NCI-H510A (cell line): ENCODE measurements around the gene LRRIQ1.
"Not testable (repeated sequence)": the region's sequence is repeated elsewhere in the genome, so short reads cannot be mapped to it uniquely, and the experiment has no call there.

ENCODE experiments used
- DNase-seq: peaks from one replicate; lab custom pipeline; 2025; lab: John Stamatoyannopoulos, UW

The LRRIQ1 gene, protein sequence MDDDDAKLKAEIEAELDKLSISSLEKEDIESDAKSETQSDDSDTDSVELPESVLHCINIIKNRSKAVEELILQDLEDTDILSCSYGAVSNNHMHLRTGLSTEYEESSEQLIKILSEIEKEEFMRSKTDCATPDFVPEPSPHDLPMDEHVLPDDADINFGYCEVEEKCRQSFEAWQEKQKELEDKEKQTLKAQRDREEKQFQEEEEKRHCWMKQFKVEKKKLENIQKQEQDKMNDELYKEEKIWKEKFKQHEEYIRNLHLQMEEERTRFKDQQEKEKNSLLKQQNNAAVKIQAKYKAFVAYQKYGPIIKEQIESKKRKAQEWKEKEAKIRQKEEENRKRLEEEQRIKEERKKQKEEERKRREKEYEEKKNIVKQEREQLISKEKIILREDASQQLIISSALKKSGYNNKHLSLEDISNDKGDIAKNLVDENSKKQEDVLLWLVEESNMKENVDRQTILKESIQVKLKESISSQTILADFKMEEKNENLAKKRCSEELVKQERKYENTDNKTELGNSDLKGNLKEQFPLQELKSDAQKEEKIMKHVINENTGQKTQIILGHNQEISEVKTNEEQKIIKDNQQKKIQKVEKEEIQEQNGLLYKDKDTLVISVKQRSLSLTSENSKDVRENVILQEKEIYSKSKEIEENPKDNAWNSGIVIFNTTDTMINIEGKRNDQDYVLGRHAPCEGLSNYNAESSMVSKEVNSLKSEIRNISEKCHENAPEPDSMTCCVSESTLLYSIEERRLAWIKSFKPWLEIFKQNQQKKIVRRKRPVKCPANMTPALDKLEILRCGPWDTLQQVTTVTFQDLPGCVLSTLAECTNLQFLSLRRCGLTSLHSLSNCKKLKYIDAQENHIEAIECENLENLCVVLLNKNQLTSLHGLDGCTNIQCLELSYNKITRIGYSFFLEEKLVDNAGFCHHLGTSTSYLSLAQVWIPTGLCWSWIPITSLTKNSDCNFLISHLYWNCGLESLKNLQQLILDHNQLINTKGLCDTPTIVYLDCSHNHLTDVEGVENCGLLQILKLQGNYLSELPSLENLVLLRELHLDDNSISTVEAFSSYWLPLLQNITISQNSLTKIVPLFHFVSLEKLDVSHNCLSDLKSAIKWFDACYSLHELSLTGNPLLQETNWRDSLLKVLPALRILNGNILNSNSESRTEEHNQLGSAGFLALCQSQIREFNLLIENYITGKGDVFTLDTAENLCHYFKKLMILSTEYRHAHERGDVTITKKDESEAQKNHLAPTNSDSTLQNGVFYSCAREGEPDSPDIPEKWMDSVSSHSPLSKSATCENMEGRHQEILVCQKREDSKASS (N-terminal part only)

DNA sequence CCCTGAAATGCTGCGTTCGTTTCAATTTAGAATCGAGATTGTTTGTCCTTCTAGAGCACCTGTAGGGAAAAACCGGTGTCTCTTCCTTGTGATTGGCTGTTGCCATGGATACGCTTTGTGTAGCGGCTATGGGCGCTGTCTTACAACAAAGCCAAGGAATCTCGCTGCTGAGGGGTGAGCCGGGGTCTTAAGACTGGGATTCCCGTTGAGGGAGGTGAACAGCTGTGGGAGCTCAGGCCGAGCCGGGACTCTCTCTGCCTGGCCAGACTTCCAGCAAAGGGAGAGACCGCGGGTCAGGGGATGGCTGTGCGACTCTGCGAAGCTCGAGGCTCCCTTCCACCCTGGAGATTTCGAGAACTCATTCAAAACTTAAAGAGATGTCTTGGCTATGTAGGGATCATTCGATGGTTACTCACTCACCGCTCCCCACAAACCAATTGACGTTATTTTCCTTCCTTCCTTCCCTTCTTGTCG, at the start of gene LRRIQ1, which contains the start of gene TSPAN19:
Gene LRRIQ1, plus strand, starts transcription at position 118 of the 474 bp plus-strand sequence. CDS start 1,826 bp downstream, outside the sequence.
Gene TSPAN19, minus strand, starts transcription at position 44 of the 474 bp plus-strand sequence. CDS start 6,331 bp downstream, outside the sequence.
- peak; percentile 56 for DNase-seq

DNA sequence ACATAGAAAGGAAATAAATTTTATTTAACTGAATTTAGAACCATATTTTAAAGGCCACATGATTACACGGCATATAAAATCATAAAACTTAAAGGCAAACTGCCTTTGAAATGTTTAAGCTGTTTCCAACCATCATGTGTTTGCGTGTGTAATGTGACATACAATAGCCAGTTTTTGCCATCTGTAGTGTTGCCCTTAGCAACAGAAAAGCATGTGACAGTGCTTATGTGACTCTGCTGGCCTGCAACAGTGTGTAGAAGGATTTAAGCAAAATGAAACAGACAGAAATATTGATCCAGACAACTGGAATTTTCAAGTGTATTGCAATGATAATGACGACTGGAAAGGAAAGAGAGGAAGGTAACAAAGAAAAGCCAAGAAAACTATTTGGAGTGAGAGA, 49.6 kb upstream of the LRRIQ1 start:
- no peak for DNase-seq

DNA sequence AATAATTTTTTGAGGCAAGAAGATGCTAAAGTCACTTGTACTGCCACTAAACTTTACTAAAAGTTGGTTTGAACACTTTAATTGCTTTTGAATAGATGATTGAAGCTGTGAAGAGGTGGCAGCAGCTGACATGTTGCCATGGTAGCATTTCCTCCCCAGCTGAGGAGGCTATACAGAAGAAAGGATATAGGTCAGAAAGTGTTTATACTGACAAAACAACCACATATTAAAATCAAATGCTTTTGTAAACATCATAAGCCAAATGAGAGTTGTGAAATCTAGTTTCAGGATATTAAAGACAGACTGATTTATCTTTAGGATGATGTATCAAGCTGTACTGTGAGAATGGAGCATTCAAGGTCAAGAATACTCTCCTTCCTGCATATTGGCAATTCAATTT, 41.7 kb upstream of the LRRIQ1 start:
- DNase-seq: no peak

DNA sequence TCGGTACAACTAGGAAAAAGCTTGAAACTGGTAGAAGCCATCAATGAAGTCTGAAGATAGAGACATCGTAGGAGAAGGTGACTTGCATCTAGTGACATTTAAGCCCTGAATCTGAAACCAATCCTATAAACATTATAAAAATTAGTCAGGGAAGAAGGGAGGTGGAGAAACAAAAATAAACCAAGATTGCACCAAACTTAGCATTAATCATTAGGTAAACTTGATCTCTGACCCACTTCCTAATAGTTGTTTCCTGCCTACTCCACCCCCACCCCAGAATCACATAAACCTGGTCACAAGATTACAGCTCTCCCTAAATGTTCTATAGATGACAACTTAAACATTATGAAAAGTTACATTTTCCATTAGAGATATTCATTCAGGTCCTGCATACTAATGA, 40.5 kb upstream of the LRRIQ1 start:
- DNase-seq: no peak

DNA sequence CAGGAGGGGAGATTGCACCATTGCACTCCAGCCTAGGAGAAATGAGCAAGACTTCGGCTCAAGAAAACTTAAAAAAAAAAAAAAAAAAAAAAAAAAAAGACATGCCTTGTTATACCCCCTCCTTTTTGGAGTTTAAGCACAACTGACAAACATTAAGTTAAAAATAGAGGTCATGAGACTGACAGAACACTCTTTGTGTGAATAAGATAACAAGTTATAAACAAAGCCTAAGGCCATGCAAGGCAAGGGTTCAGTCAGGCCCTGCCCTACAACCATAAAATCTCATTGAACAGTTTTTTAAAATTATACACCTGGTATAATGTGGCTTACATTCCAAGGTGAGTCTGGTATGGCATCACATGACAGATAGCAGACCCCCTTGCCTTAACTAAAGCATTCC, 39.4 kb upstream of the LRRIQ1 start:
- DNase-seq: no peak

DNA sequence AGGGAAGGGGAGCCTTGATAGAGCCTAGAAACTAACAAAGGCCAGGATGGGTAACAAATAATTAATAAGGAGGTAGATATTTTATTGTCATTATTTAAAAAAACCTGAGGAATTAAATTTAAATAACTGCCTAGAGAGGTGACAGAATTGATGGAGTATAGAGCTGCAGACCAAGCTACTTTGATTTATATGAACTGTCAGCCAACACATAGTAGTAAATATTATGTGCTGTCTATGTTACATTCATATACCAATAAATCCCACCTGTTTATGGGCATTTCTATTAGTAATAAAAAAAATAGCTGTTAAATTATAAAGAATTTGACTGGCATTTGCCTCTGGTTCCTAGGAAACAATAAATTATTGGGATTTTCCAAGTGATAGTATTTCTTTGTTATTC, 37.8 kb upstream of the LRRIQ1 start:
- DNase-seq: no peak

DNA sequence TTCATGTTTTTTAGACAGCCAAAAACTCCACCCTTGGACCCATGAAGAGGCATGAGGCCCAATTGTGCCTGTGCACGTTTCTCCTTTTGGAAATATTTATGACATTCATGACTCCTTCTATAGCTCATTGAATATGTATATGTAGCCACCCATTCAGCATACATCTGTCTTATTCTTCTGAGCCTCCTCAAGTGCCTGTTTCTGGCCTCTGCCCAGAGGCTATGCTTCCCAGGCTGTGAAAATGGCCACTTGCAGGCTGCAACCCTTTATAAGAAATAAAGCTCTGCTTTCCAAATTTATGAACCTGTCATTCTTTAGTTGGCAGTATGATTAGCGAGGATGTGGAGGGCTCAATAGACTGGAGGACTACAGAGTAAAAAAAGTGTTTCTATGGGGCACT, 35.4 kb upstream of the LRRIQ1 start:
- no peak for DNase-seq

DNA sequence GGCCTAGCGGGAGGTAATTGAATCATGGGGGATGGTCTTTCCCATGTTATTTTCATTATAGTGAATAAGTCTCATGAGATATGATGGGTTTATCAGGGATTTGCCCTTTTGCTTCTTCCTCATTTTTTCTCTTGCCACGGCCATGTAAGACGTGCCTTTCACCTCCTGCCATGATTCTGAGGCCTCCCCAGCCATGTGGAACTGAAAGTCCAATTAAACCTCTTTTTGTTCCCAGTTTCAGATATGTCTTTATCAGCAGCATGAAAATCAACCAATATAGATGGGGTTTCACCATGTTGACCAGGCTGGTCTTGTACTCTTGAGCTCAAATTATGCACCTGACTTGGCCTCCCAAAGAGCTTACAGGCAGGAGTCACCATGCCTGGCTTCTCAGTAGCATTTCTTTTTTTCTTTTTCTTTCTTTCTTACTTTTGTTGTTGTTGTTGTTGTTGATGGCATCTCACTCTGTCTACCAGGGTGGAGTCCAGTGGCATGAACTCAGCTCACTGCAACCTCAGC, 33.3 kb upstream of the LRRIQ1 start:
- no peak for DNase-seq

DNA sequence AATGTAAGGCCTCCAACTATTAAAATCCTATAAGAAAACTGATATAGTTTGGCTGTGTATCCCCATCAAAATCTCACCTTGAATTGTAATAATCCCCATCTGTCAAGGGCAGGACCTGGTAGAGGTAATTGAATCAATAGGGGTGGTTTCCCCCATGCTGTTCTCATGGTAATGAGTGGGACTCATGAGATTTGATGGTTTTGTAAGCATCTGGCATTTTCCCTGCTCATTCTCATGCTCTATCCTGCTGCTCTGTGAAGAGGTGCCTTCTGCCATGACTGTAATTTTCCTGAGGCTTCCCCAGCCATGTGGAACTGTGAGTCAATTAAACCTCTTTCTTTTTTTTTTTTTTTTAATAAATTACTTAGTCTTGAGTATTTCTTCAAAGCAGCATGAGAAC, 31.9 kb upstream of the LRRIQ1 start:
- DNase-seq: no peak

DNA sequence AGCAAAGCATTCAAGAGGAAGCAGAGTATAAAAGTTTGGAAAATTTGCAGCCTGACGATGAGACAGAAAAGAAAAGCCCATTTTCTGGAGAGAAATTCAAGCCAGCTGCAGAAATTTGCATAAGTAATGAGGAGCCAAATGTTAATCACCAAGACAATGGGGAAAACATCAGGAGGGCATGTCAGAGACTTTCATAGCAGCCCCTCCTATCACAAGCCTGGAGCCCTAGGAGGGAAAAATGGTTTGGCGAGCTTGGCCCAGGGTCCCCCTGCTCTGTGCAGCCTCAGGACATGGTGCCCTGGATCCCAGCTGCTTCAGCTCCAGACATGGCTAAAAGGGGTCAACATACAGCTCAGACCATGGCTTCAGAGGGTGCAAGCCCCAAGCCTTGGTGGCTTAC, 31.1 kb upstream of the LRRIQ1 start:
- DNase-seq: not testable (repeated sequence)

DNA sequence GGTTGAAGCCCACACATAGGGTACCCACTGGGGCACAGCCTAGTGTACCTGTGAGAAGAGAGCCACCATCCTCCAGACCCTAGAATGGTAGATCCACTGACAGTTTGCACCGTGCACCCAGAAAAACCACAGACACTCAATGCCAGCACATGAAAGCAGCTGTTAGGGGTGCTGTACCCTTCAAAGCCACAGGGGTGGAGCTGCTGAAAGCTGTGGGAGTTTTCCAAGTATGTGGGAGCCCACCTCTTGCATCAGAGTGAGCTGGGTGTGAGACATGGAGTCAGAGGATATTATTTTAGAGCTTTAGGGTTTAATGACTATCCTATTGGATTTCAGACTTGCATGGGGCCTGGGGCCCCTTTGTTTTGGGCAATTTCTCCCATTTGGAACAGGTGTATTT, 30.5 kb upstream of the LRRIQ1 start:
- no peak for DNase-seq

DNA sequence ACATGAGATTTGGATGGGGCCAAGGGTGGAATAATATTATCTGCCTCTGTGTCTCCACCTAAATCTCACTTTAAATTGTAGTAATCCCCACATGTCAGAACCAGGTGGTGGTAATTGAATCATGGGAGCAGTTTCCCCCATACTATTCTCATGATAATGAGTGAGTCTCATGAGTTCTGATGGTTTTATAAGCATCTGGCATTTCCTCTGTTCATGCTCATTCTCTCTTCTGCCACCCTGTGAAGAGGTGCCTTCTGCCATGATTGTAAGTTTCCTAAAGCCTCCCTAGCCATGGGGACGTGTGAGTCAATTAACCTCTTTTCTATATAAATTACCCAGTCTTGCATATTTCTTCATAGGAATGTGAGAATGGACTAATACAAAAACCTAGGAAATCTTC, 29.9 kb upstream of the LRRIQ1 start:
- DNase-seq: no peak

DNA sequence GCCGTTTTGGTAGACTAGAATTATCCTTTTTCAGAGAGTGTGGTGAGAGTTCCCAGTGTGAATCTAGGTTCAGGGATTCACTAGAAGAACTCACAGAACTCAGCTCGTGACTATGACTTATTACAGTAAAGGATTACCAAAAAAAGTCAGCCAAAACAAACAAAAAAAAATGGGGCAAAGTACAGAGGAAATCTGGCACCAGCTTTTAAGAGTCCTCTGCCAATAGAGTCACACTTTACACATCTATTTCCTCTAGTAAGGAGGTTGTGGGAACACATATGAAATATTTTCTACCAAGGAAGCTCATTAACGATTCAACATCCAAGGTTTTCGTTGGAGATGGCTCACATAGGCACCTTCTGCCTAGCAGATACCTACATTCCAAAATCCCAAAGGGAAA, 28.3 kb upstream of the LRRIQ1 start:
- no peak for DNase-seq

DNA sequence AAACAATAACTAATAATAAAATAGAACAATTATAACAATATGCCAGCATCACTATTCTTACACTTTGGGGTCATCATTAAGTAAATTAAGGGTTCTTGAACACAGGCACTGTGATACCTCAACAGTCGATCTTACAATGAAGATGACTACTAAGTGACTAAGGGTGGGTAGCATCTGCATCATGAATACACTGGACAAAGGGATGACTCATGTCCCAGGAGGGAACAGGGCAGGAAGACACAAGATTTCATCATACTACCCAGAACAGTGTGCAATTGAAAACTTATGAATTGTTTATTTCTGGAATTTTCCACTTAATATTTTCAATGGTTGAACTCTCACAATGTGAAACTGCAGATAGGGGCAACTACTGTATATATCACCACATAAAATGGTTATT, 19.7 kb upstream of the LRRIQ1 start:
- no peak for DNase-seq

DNA sequence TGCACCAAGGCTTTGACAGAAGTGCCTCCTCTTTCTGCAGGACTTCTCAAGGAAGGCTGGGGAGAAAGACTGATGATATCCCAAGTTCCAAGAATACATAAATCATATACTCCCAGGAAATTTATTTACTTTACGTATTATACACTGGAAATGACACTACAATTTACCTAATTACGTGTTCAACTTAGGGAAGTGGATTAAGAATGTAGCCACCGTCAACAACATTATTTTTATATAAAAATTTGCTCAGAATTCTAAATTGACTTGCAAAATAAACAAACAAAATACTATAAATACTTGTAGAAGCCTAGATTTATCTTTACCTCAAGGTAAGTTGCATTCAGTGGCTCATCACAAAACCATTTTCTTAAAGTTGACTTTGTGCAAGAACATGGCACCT, 19.0 kb upstream of the LRRIQ1 start:
- DNase-seq: no peak

DNA sequence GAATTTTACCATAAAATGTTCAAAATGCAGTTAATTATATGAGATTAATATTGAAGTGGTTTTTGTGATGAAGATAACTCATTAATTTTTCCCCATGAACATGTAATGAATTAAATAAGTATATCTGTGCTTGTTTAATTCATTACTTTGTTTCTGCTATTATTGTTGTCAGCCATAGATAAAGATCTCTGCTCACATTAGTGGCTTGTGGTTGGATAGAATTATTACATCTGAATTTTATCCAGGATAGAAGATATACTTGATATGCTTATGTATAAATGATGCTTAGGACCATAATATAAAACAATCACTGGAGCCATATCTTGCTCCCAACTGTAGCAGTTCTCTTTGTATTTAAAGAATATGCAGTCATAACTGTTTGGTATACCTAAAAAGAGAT, 18.5 kb upstream of the LRRIQ1 start:
- DNase-seq: no peak

DNA sequence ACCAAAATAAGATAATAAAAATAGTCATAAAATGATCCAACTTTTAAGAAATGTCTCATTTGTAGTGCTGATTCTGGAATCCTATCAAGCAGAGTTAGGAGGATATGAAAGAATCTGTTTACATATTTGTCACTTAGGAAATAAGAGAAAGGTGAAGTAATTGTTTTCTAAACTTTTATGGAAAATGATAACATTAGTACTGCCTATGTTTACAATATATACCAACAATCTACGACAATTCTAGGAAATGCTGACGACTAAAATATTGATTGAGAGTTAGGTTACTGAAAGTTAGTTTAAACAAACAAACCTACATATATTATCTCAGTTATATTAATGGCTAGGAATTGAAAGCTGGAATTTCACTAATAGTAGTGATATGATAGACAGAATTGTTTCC, 18.1 kb upstream of the LRRIQ1 start:
- DNase-seq: no peak

DNA sequence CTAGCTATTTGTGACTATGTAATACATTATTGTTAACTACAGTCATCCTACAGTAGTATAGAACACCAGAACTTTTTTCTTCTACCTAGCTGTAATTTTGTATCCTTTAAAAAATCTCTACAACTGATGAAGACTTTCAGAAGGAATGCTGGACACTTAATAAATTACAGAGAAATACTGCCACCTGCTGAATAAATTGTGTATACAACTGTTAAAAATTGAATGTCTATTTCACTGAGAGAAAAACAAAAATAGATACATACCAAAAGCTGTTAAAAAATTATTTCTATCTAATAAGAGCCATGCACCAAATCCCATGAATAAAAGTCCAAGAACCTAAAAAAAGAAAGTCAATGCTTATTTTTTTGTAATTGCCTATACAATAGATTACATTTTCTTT, 6.7 kb upstream of the LRRIQ1 start:
- no peak for DNase-seq

DNA sequence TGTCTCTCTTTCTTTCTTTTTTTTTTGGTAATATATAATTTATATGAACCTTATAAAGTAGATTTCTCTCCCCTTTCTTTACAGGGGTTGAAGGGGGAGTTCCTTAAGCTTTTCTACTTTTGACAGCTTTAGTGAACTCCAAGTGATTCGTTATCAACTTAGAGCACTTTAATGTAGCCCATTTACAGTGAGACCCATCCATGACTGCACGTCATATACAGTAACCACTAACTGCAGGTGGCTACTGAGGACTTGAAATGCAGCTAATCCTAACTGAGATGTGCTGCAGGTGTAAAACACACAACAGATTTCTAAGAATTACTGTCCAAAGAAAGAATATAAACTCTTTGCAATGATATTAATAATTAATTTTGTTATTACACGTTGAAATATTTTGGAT, 582 bp downstream of the LRRIQ1 start:
- DNase-seq: peak; percentile 6

DNA sequence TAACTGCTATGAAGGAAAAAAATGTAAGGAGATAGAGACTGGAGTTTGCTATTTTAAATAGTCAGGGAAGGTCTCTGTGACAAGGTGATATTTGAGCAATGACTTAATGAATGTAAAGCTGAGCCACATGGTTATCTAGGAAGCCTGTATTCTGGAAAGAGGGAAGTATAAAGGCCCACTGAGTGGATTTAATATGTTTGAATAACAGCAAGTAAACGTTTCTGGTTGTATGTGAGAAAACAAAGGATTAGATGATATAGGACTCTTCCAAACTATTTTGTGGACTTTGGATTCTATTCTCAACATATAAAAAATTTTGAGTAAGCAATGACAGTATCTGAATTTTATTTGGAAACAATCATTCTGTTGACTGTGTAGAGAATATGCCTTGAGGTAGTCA, 5.2 kb downstream of the LRRIQ1 start:
- no peak for DNase-seq

DNA sequence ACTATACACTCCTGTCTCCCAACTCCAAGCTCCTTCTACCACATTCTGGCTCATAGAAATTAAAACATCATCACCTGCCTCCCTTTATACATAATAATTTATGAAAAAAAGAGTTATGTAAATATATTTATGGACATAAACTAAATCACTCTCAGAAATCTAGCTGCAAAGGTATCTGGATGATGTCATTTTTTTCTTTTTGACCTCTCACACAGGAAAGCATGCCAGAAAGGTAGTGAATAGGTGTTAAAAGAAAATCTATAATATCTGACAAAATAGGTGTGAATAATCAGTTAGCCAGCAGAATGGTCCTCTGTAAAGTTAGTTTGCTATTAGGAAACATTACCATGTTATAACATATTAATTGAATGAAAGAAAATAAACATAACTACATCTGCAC, 7.7 kb downstream of the LRRIQ1 start:
- DNase-seq: no peak
